Gastrocnemius medialis (tissue), 4 donors: Measurements from ENCODE around the gene GOLGA3.

ENCODE experiments used
- CTCF ChIP-seq, 5 experiments: fragments of 450-650 bp in 3 of 5; fragments of 200-600 bp in 2 of 5; sonication (generic) in 2 of 5; IDR thresholded peaks in 4 of 5; conservative IDR thresholded peaks in 1 of 5; 1 replicate in 4 of 5; 2 replicates in 1 of 5; pipeline ENCODE4 v1.5.1; 2016 to 2019; ENCODE audit warnings: antibody characterized with exemption in 5 of 5, mild to moderate bottlenecking in 3 of 5, moderate library complexity in 3 of 5
- POLR2A ChIP-seq, 2 donors: fragments of 450-650 bp; IDR thresholded peaks; one replicate each; pipeline ENCODE4 v1.6.1; 2017; ENCODE audit warnings: antibody characterized with exemption in 2 of 2, mild to moderate bottlenecking in 2 of 2, moderate library complexity in 2 of 2

- TF ChIP-seq POLR2A (IDR thresholded peaks at IDR 0.05): no peak
- no peak for TF ChIP-seq CTCF (IDR thresholded peaks at IDR 0.05 in 4 of 5, conservative IDR thresholded peaks at IDR 0.05 in 1 of 5)
Observed at GRCh38 chr12:132834181-132834711, 5.6 kb upstream of the GOLGA3 start.
